Loucy (cell line): Measurements from ENCODE around the gene CDC42BPA.

Experiments
- CTCF ChIP-seq: fragments of 200-600 bp; sonication (generic); conservative IDR thresholded peaks from 2 replicates; pipeline ENCODE4 v1.5.1; 2014; ENCODE audit warnings: mild to moderate bottlenecking, antibody characterized with exemption, low read length
- EZH2phosphoT487 ChIP-seq: fragments of 200-600 bp; IDR thresholded peaks from 2 replicates; pipeline ENCODE4 v1.6.1; 2018; ENCODE audit warnings: antibody characterized with exemption, mild to moderate bottlenecking, moderate library complexity, borderline replicate concordance

GRCh38 chr1:227125929-227126545 is 192.3 kb downstream of the CDC42BPA start:
- no peak for TF ChIP-seq CTCF
- no peak for TF ChIP-seq EZH2phosphoT487
